HepG2 (cell line): ENCODE results near the gene FAM222A.

Source experiments
- CEBPB ChIP-seq: IDR thresholded peaks from 2 replicates; pipeline ENCODE4 v1.6.1; 2011; ENCODE audit warnings: low read depth, low read length, improper control_type of control experiment, borderline replicate concordance
- ELF4 ChIP-seq: sonication (generic); formaldehyde crosslinking; IDR thresholded peaks from 2 replicates; pipeline ENCODE4 v1.5.0; 2020; ENCODE audit warnings: missing genetic modification reagents, mild to moderate bottlenecking, moderate library complexity, borderline replicate concordance
- MXI1 ChIP-seq: IDR thresholded peaks from 3 replicates; pipeline ENCODE4 v1.6.1; 2012; ENCODE audit warnings: low read depth, low read length, inconsistent platforms, borderline replicate concordance
- MYC ChIP-seq: sonication (generic); formaldehyde crosslinking; IDR thresholded peaks from 2 replicates; pipeline ENCODE4 v1.9.0; 2021; ENCODE audit warnings: missing genetic modification reagents, borderline replicate concordance
- PCBP1 ChIP-seq: fragments of 200-400 bp; formaldehyde crosslinking; IDR thresholded peaks from 2 replicates; pipeline ENCODE4 v1.6.1; 2017; ENCODE audit warnings: mild to moderate bottlenecking, low read depth, low read length, borderline replicate concordance
- POLR2A ChIP-seq, 2 experiments: IDR thresholded peaks; 2 replicates each; pipeline ENCODE4 v1.6.1; 2011; ENCODE audit warnings: low read depth in 2 of 2, low read length in 2 of 2, mild to moderate bottlenecking in 1 of 2, moderate library complexity in 1 of 2; ENCODE audit not compliant: insufficient read depth in 1 of 2
- RFX5 ChIP-seq: IDR thresholded peaks from 2 replicates; pipeline ENCODE4 v1.6.1; 2011; ENCODE audit warnings: low read depth, low read length, improper control_type of control experiment
- SMC3 ChIP-seq: IDR thresholded peaks from 2 replicates; pipeline ENCODE4 v1.6.1; 2011; ENCODE audit warnings: low read length, improper control_type of control experiment
- TP53 ChIP-seq: sonication (generic); formaldehyde crosslinking; conservative IDR thresholded peaks from 2 replicates; pipeline ENCODE4 v1.4.0; 2020; ENCODE audit warnings: missing genetic modification reagents
- TF ChIP-seq, protein P1 (sequence below), 2 experiments: IDR thresholded peaks; 2 replicates each; pipeline ENCODE4 v1.6.1; 2011 to 2012; ENCODE audit warnings: low read length in 2 of 2, borderline replicate concordance in 1 of 2, low read depth in 1 of 2, mild to moderate bottlenecking in 1 of 2, moderate library complexity in 1 of 2
- TF ChIP-seq, protein P2 (sequence below): sonication (generic); formaldehyde crosslinking; IDR thresholded peaks from 2 replicates; pipeline ENCODE4 v1.5.0; 2020; ENCODE audit warnings: mild to moderate bottlenecking, missing genetic modification reagents, moderate library complexity
- TF ChIP-seq, protein P3 (sequence below): sonication (generic); formaldehyde crosslinking; IDR thresholded peaks from 2 replicates; pipeline ENCODE4 v1.4.0; 2020; ENCODE audit warnings: mild to moderate bottlenecking, missing genetic modification reagents
- TF ChIP-seq, protein P4 (sequence below): sonication (generic); formaldehyde crosslinking; IDR thresholded peaks from 2 replicates; pipeline ENCODE4 v1.5.0; 2020; ENCODE audit warnings: mild to moderate bottlenecking, missing genetic modification reagents

DNA sequence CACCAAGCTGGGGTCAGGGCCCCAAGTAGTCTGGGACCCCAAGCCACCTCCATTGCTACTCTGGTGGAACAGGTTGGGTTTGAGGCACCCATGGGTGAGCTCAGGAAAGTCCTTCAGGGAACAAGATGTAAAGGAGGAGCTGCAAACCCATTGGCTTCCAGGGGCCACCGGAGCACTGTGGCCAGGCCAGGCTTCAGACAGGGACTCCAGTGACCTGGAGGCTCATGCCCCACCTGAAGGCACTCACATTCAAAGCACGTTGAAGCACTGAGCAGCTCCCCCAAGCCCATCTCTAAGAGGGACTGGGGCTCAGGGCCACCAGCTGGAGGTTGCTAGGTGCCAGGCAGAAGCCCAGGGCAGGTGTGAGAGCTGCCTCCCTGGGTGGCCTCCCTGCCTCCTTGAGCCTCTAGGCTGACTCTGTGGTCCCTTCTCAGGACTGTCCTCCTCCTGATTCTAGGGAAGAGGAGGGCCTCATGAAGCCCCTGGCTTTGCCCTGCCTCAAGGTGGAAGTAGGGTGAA is 49.1 kb downstream of the FAM222A start:
- TF ChIP-seq, protein P1, sequence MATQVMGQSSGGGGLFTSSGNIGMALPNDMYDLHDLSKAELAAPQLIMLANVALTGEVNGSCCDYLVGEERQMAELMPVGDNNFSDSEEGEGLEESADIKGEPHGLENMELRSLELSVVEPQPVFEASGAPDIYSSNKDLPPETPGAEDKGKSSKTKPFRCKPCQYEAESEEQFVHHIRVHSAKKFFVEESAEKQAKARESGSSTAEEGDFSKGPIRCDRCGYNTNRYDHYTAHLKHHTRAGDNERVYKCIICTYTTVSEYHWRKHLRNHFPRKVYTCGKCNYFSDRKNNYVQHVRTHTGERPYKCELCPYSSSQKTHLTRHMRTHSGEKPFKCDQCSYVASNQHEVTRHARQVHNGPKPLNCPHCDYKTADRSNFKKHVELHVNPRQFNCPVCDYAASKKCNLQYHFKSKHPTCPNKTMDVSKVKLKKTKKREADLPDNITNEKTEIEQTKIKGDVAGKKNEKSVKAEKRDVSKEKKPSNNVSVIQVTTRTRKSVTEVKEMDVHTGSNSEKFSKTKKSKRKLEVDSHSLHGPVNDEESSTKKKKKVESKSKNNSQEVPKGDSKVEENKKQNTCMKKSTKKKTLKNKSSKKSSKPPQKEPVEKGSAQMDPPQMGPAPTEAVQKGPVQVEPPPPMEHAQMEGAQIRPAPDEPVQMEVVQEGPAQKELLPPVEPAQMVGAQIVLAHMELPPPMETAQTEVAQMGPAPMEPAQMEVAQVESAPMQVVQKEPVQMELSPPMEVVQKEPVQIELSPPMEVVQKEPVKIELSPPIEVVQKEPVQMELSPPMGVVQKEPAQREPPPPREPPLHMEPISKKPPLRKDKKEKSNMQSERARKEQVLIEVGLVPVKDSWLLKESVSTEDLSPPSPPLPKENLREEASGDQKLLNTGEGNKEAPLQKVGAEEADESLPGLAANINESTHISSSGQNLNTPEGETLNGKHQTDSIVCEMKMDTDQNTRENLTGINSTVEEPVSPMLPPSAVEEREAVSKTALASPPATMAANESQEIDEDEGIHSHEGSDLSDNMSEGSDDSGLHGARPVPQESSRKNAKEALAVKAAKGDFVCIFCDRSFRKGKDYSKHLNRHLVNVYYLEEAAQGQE (IDR thresholded peaks at IDR 0.05; ENCODE audit: borderline replicate concordance in 1 of 2, low read depth in 1 of 2, low read length in 2 of 2) = no peak
- TF ChIP-seq, protein P2, sequence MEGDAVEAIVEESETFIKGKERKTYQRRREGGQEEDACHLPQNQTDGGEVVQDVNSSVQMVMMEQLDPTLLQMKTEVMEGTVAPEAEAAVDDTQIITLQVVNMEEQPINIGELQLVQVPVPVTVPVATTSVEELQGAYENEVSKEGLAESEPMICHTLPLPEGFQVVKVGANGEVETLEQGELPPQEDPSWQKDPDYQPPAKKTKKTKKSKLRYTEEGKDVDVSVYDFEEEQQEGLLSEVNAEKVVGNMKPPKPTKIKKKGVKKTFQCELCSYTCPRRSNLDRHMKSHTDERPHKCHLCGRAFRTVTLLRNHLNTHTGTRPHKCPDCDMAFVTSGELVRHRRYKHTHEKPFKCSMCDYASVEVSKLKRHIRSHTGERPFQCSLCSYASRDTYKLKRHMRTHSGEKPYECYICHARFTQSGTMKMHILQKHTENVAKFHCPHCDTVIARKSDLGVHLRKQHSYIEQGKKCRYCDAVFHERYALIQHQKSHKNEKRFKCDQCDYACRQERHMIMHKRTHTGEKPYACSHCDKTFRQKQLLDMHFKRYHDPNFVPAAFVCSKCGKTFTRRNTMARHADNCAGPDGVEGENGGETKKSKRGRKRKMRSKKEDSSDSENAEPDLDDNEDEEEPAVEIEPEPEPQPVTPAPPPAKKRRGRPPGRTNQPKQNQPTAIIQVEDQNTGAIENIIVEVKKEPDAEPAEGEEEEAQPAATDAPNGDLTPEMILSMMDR (CRISPR knock-in tag) = no peak
- no peak for TF ChIP-seq POLR2A (IDR thresholded peaks at IDR 0.05; ENCODE audit: insufficient read depth in 1 of 2, low read depth in 2 of 2, low read length in 2 of 2)
- no peak for TF ChIP-seq ELF4
- TF ChIP-seq, protein P3, sequence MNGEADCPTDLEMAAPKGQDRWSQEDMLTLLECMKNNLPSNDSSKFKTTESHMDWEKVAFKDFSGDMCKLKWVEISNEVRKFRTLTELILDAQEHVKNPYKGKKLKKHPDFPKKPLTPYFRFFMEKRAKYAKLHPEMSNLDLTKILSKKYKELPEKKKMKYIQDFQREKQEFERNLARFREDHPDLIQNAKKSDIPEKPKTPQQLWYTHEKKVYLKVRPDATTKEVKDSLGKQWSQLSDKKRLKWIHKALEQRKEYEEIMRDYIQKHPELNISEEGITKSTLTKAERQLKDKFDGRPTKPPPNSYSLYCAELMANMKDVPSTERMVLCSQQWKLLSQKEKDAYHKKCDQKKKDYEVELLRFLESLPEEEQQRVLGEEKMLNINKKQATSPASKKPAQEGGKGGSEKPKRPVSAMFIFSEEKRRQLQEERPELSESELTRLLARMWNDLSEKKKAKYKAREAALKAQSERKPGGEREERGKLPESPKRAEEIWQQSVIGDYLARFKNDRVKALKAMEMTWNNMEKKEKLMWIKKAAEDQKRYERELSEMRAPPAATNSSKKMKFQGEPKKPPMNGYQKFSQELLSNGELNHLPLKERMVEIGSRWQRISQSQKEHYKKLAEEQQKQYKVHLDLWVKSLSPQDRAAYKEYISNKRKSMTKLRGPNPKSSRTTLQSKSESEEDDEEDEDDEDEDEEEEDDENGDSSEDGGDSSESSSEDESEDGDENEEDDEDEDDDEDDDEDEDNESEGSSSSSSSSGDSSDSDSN (CRISPR knock-in tag) = no peak
- no peak for TF ChIP-seq MYC (CRISPR knock-in tag)
- no peak for TF ChIP-seq RFX5
- TF ChIP-seq CEBPB = no peak
- TF ChIP-seq MXI1 = no peak
- TF ChIP-seq, protein P4, sequence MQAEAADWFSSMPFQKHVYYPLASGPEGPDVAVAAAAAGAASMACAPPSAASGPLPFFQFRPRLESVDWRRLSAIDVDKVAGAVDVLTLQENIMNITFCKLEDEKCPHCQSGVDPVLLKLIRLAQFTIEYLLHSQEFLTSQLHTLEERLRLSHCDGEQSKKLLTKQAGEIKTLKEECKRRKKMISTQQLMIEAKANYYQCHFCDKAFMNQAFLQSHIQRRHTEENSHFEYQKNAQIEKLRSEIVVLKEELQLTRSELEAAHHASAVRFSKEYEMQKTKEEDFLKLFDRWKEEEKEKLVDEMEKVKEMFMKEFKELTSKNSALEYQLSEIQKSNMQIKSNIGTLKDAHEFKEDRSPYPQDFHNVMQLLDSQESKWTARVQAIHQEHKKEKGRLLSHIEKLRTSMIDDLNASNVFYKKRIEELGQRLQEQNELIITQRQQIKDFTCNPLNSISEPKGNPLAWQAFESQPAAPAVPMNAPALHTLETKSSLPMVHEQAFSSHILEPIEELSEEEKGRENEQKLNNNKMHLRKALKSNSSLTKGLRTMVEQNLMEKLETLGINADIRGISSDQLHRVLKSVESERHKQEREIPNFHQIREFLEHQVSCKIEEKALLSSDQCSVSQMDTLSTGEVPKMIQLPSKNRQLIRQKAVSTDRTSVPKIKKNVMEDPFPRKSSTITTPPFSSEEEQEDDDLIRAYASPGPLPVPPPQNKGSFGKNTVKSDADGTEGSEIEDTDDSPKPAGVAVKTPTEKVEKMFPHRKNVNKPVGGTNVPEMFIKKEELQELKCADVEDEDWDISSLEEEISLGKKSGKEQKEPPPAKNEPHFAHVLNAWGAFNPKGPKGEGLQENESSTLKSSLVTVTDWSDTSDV = no peak
- no peak for TF ChIP-seq SMC3
- TF ChIP-seq TP53 (CRISPR knock-in tag) = no peak
- TF ChIP-seq PCBP1 = no peak
